Brain microvascular endothelial cell (primary cell): ENCODE results near the gene OXCT2.

Source experiments
- DNase-seq: peaks from one replicate; pipeline ENCODE4 v3.0.0-alpha.2; 2020
- H3K27ac ChIP-seq: fragments of 250-450 bp; sonication (Bioruptor Pico); 2 replicates; pipeline ENCODE4 v1.5.1; 2020; ENCODE audit warnings: mild to moderate bottlenecking, moderate library complexity
- H3K27me3 ChIP-seq: fragments of 250-450 bp; sonication (Bioruptor Pico); replicated peaks from 2 replicates; pipeline ENCODE4 v1.5.1; 2020; ENCODE audit warnings: mild to moderate bottlenecking
- H3K36me3 ChIP-seq: fragments of 250-450 bp; sonication (Bioruptor Pico); replicated peaks from 2 replicates; pipeline ENCODE4 v1.5.1; 2020; ENCODE audit warnings: mild to moderate bottlenecking
- H3K4me3 ChIP-seq: 2 replicates; pipeline ENCODE4 v1.5.1; 2011; ENCODE audit warnings: low read depth, mild to moderate bottlenecking, control low read depth, low read length, moderate library complexity
- in situ Hi-C: cut with HindIII; loops from 2 replicates; pipeline ENCODE4 v1.10.0; 2017; ENCODE audit warnings: low sequenced_read_pairs, low pct_ligation_motif_present
- TF ChIP-seq, protein P1 (sequence below): IDR thresholded peaks from 2 replicates; pipeline ENCODE4 v1.5.1; 2011; ENCODE audit warnings: low read depth, mild to moderate bottlenecking, moderate library complexity, low read length, control low read depth, inconsistent platforms; ENCODE audit errors: missing control alignments

OXCT2 gene

DNA sequence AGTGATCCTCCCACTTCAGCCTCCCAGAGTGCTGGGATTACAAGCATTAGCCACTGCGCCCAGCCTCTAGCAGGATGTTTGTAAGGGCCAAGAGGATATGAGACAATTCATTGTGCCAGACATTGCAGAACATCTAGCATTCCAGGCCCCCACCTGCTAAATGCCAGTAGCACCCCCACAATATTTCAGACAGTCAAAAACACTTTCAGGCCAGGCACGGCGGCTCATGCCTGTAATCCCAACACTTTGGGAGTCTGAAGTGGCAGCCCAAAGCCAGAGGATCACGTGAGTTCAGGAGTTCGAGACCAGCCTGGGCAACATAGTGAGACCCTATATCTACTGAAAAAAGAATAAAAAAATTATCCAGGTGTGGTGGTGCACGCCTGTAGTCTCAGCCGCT, 19.6 kb downstream of the OXCT2 start:
- Histone ChIP-seq H3K36me3 (peaks cover 85% of the 10 kb centered on the region), H3K4me3 (no peak overlapping the region), H3K27me3 (no peaks in the 10 kb centered on the region), H3K27ac (no peak overlapping the region)
- TF ChIP-seq, protein P1, sequence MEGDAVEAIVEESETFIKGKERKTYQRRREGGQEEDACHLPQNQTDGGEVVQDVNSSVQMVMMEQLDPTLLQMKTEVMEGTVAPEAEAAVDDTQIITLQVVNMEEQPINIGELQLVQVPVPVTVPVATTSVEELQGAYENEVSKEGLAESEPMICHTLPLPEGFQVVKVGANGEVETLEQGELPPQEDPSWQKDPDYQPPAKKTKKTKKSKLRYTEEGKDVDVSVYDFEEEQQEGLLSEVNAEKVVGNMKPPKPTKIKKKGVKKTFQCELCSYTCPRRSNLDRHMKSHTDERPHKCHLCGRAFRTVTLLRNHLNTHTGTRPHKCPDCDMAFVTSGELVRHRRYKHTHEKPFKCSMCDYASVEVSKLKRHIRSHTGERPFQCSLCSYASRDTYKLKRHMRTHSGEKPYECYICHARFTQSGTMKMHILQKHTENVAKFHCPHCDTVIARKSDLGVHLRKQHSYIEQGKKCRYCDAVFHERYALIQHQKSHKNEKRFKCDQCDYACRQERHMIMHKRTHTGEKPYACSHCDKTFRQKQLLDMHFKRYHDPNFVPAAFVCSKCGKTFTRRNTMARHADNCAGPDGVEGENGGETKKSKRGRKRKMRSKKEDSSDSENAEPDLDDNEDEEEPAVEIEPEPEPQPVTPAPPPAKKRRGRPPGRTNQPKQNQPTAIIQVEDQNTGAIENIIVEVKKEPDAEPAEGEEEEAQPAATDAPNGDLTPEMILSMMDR = no peak
- in situ Hi-C loops = no loop called here
- DNase-seq = no peak

- no peak overlapping the region for H3K27ac ChIP-seq
- in situ Hi-C loops = no loop called here
- no peaks in the 10 kb centered on the region for H3K27me3 ChIP-seq
- TF ChIP-seq, protein P1 = no peak
- no peak for DNase-seq
- no peak overlapping the region for H3K4me3 ChIP-seq
- H3K36me3 ChIP-seq = peaks cover 64% of the 10 kb centered on the region
These were observed 26.0 kb downstream of the OXCT2 start for GRCh38 chr1:39745016-39745670.

GRCh38 chr1:39738622-39739366, 32.4 kb downstream of the OXCT2 start, which contains the start of gene PPIE:
PPIE (plus strand) TSS chr1:39738882; CDS start chr1:39738901, 19 bp downstream.
- TF ChIP-seq, protein P1 = no peak
- Histone ChIP-seq H3K4me3 (peak within 1 kb of the TSS; percentile 96), H3K27ac (peak within 1 kb of the TSS; percentile 45), H3K27me3 (peaks cover 2% of the 10 kb centered on the region), H3K36me3 (peaks cover 11% of the 10 kb centered on the region)
- DNase-seq = peak; percentile 88
- in situ Hi-C loops = no loop called here

GRCh38 chr1:39737546-39738169, 33.5 kb downstream of the OXCT2 start:
- Histone ChIP-seq H3K4me3 (no peak overlapping the region), H3K36me3 (peaks cover 5% of the 10 kb centered on the region), H3K27me3 (peaks cover 12% of the 10 kb centered on the region), H3K27ac (peak overlapping the region; percentile 45)
- TF ChIP-seq, protein P1 = no peak
- peak; percentile 96 for DNase-seq
- in situ Hi-C loops = no loop called here

DNA sequence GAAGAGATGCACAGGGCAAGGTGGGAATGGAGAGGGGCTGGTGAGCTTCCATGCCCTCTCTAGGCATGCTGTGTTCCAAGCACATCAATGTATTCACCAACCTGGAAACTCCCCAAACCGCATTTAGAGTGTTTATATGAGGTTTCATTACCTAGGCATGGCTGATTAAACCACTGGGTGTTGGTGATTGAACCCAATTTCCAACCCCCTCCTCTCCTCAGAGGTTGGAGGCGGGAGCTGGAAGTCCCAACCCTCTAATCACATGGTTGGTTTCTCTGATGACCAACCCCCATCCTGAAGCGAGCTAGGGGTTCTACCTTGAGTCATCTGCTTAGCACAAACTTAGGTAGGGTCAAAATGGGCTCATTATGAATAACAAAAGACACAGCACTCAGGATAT, 35.4 kb downstream of the OXCT2 start:
- DNase-seq = no peak
- in situ Hi-C loops = no loop called here
- H3K4me3 ChIP-seq = no peak overlapping the region
- no peaks in the 10 kb centered on the region for H3K36me3 ChIP-seq
- TF ChIP-seq, protein P1 = no peak
- H3K27me3 ChIP-seq = peaks cover 13% of the 10 kb centered on the region
- H3K27ac ChIP-seq = no peak overlapping the region
